A549 (cell line): Measurements from ENCODE around the gene CREB1. TPM values are rescaled to one million over a fixed set of nuclear protein-coding genes. Genes with fewer than 3 reads are reported as not detected.

Experiments used
- ATAC-seq, 2 experiments: fragments of 200-7000 bp in 1 of 2; fragments of >200 bp in 1 of 2; cut with Nextera tagmentation in 1 of 2; cut with Tn5 transposase in 1 of 2; 3 replicates each; pipeline versions ENCODE4 v1.8.0 to v1.9.1; 2018 to 2020; ENCODE audit warnings: mild to moderate bottlenecking in 1 of 2, moderate library complexity in 1 of 2
- CTCF ChIA-PET: fragments of 300-600 bp; sonication (Branson Sonifier 250); formaldehyde crosslinking; extraction: SDS; loops from one replicate; lab custom pipeline; 2021; ENCODE audit warnings: antibody characterized with exemption, inconsistent platforms; lab: Yijun Ruan, JAX
- POLR2A ChIA-PET: fragments of 350-600 bp; formaldehyde crosslinking; extraction: SDS; loops from one replicate; lab custom pipeline; 2021; ENCODE audit warnings: antibody characterized with exemption, inconsistent platforms; lab: Yijun Ruan, JAX
- DNase-seq, 2 experiments: peaks; one replicate each; pipeline versions ENCODE4 v3.0.0 to v3.0.0-alpha.2; 2011 to 2016; ENCODE audit warnings: low read depth in 1 of 2, low spot score in 1 of 2
- FAIRE-seq: peaks from 2 replicates; lab custom pipeline; 2011; peaks lifted over from hg19 to GRCh38; lab: Jason Lieb, UNC
- H3K27ac ChIP-seq, 2 experiments: fragments of >200 bp; sonication (Bioruptor Twin); formaldehyde crosslinking; 3 replicates each; pipeline ENCODE4 v1.5.1; 2016 to 2017
- H3K4me1 ChIP-seq: fragments of >200 bp; sonication (Bioruptor Twin); formaldehyde crosslinking; 3 replicates; pipeline ENCODE4 v1.6.1; 2016
- H3K4me2 ChIP-seq: fragments of >200 bp; sonication (Bioruptor Twin); formaldehyde crosslinking; 3 replicates; pipeline ENCODE4 v1.6.1; 2016
- H3K4me3 ChIP-seq: fragments of >200 bp; sonication (Bioruptor Twin); formaldehyde crosslinking; 3 replicates; pipeline ENCODE4 v1.5.1; 2016
- H3K9me3 ChIP-seq: fragments of >200 bp; sonication (Bioruptor Twin); formaldehyde crosslinking; 3 replicates; pipeline ENCODE4 v1.6.1; 2016
- ATOH8 ChIP-seq: fragments of 250-450 bp; sonication (Bioruptor Pico); IDR thresholded peaks from 2 replicates; pipeline ENCODE4 v1.5.0; 2020; ENCODE audit warnings: low read depth, mild to moderate bottlenecking, moderate library complexity
- BCL3 ChIP-seq: fragments of >200 bp; sonication (Bioruptor Twin); formaldehyde crosslinking; IDR thresholded peaks from 3 replicates; pipeline ENCODE4 v1.6.1; 2016
- CBX2 ChIP-seq: fragments of 200-600 bp; sonication (generic); IDR thresholded peaks from 2 replicates; pipeline ENCODE4 v1.6.1; 2016; ENCODE audit warnings: low read depth, mild to moderate bottlenecking, borderline replicate concordance
- CEBPB ChIP-seq, 2 experiments: fragments of >200 bp in 1 of 2; sonication (Bioruptor Twin) in 1 of 2; formaldehyde crosslinking in 1 of 2; IDR thresholded peaks; 2 replicates each; pipeline ENCODE4 v1.6.1; 2012 to 2016
- CTCF ChIP-seq: fragments of >200 bp; sonication (Bioruptor Twin); formaldehyde crosslinking; IDR thresholded peaks from 3 replicates; pipeline ENCODE4 v1.5.1; 2016
- E2F6 ChIP-seq: IDR thresholded peaks from 2 replicates; pipeline ENCODE4 v1.6.1; 2012; ENCODE audit warnings: low read depth, borderline replicate concordance
- EHMT2 ChIP-seq: fragments of 200-600 bp; sonication (generic); IDR thresholded peaks from 2 replicates; pipeline ENCODE4 v1.6.1; 2016; ENCODE audit warnings: antibody characterized with exemption, low read depth, mild to moderate bottlenecking, moderate library complexity
- ESRRA ChIP-seq: fragments of 150-350 bp; IDR thresholded peaks from 2 replicates; pipeline ENCODE4 v1.6.1; 2014; ENCODE audit warnings: mild to moderate bottlenecking, low read length, borderline replicate concordance
- GATA3 ChIP-seq: IDR thresholded peaks from 2 replicates; pipeline ENCODE4 v1.6.1; 2012; ENCODE audit warnings: borderline replicate concordance
- HMGXB4 ChIP-seq: fragments of 250-450 bp; sonication (Bioruptor Pico); IDR thresholded peaks from 2 replicates; pipeline ENCODE4 v1.5.0; 2021; ENCODE audit warnings: mild to moderate bottlenecking, moderate library complexity, borderline replicate concordance
- HOXA7 ChIP-seq: fragments of 250-450 bp; sonication (Bioruptor Pico); IDR thresholded peaks from 2 replicates; pipeline ENCODE4 v1.5.0; 2020; ENCODE audit warnings: mild to moderate bottlenecking, moderate library complexity
- JUN ChIP-seq, 2 experiments: fragments of >200 bp; sonication (Bioruptor Twin); formaldehyde crosslinking; IDR thresholded peaks; 2 replicates in 1 of 2; 3 replicates in 1 of 2; pipeline ENCODE4 v1.6.1; 2016 to 2017
- MAFK ChIP-seq: fragments of 450-650 bp; IDR thresholded peaks from 2 replicates; pipeline ENCODE4 v1.6.1; 2014; ENCODE audit not compliant: partially characterized antibody
- MAX ChIP-seq: IDR thresholded peaks from 2 replicates; pipeline ENCODE4 v1.6.1; 2012
- NFE2L2 ChIP-seq: fragments of 150-350 bp; conservative IDR thresholded peaks from 2 replicates; pipeline ENCODE4 v1.6.1; 2014; ENCODE audit warnings: low read length
- NPAS2 ChIP-seq: fragments of 250-450 bp; sonication (Bioruptor Pico); IDR thresholded peaks from 2 replicates; pipeline ENCODE4 v1.8.0; 2022; ENCODE audit warnings: mild to moderate bottlenecking, moderate library complexity, borderline replicate concordance
- PHF8 ChIP-seq: fragments of 200-600 bp; sonication (generic); IDR thresholded peaks from 2 replicates; pipeline ENCODE4 v1.6.1; 2016; ENCODE audit warnings: low read depth, mild to moderate bottlenecking, antibody characterized with exemption, moderate library complexity, borderline replicate concordance
- POLR2A ChIP-seq: IDR thresholded peaks from 2 replicates; pipeline ENCODE4 v1.6.1; 2012; ENCODE audit warnings: mild to moderate bottlenecking, low read length
- POLR2AphosphoS2 ChIP-seq: conservative IDR thresholded peaks from 2 replicates; pipeline ENCODE4 v1.6.1; 2012; ENCODE audit warnings: low read length, improper control_type of control experiment, inconsistent platforms
- RARB ChIP-seq: fragments of 250-450 bp; sonication (Bioruptor Pico); IDR thresholded peaks from 2 replicates; pipeline ENCODE4 v1.8.0; 2021; ENCODE audit warnings: mild to moderate bottlenecking, moderate library complexity
- RNF2 ChIP-seq: fragments of 200-600 bp; sonication (generic); IDR thresholded peaks from 2 replicates; pipeline ENCODE4 v1.6.1; 2016; ENCODE audit warnings: low read depth, mild to moderate bottlenecking, antibody characterized with exemption, moderate library complexity, borderline replicate concordance
- SREBF2 ChIP-seq: fragments of 450-650 bp; IDR thresholded peaks from 2 replicates; pipeline ENCODE4 v1.6.1; 2014; ENCODE audit warnings: mild to moderate bottlenecking, moderate library complexity
- TFCP2L1 ChIP-seq: fragments of 250-450 bp; sonication (Bioruptor Pico); IDR thresholded peaks from 2 replicates; pipeline ENCODE4 v1.5.0; 2021; ENCODE audit warnings: mild to moderate bottlenecking
- TP53 ChIP-seq: fragments of 250-450 bp; sonication (Bioruptor Pico); IDR thresholded peaks from 2 replicates; pipeline ENCODE4 v1.5.0; 2021; ENCODE audit warnings: mild to moderate bottlenecking, moderate library complexity
- ZFP36 ChIP-seq: fragments of 450-650 bp; IDR thresholded peaks from 2 replicates; pipeline ENCODE4 v1.6.1; 2014; ENCODE audit warnings: borderline replicate concordance; ENCODE audit not compliant: partially characterized antibody
- WGBS: methylation state at CpG from one replicate; pipeline ENCODE4 v1.1.6; 2017; ENCODE audit errors: missing lambda C conversion rate; 5-methylcytosine and 5-hydroxymethylcytosine counted together
- polyA plus RNA-seq, 4 experiments: library from polyadenylated mRNA; depleted of rRNA in 3 of 4; stranded (reverse); fragments of >200 nt; fragmentation: RNase III in 1 of 4; extraction: RNeasy Plus Mini Kit Qiagen cat#74134 plus additional on column Dnase treatment in 1 of 4; gene quantifications; 2 replicates in 3 of 4; 3 replicates in 1 of 4; pipeline ENCODE4 v1.2.3, GENCODE V29; 2011 to 2017

Gene CREB1
- polyA plus RNA-seq, 2 of the 4 experiments (the other 2 are of a cell fraction) = 14.3 to 42.5 TPM

GRCh38 chr2:207624185-207625013 lies 94.6 kb downstream of the CREB1 start:
- peaks cover 11% of the 10 kb centered on the region for H3K4me1 ChIP-seq
- TF ChIP-seq RNF2 = 0 out of 2 replicates have a peak, but pooled peaks have one; percentile 33
- TF ChIP-seq MAX = peak; percentile 55
- no peak for TF ChIP-seq CEBPB (IDR thresholded peaks at IDR 0.05)
- peak; percentile 50; the same call in 1 of the 2 replicates for TF ChIP-seq POLR2A
- TF ChIP-seq E2F6 = 0 out of 2 replicates have a peak, but pooled peaks have one; percentile 19
- H3K4me2 ChIP-seq = peak overlapping the region; percentile 84
- H3K4me3 ChIP-seq = peak overlapping the region; percentile 82
- DNase-seq = peak; percentile 41 to 54
- no peak for FAIRE-seq
- ChIA-PET CTCF (interaction anchor here (0.6 to 8.7 kb wide), 18 partner anchors 9 to 824 kb away, joined by 3 to 110 read pairs (median 8); partner anchors contain the start of gene CCNYL1), POLR2A (interaction anchor here (1.0 to 4.3 kb wide), 11 partner anchors 8 to 458 kb away, joined by 5 to 49 read pairs (median 7); partner anchors contain the start of genes CCNYL1, CREB1, KLF7 and PLEKHM3)
- no peaks in the 10 kb centered on the region for H3K9me3 ChIP-seq
- H3K27ac ChIP-seq = peak overlapping the region; percentile 98 to 99
- WGBS = 4% methylated on average over 31 of the region's 47 CpGs
- peak; percentile 54 to 61 for ATAC-seq

- no peak for FAIRE-seq
- TF ChIP-seq NFE2L2 (no peak), POLR2AphosphoS2 (no peak), HOXA7 (no peak), CTCF (peak; percentile 43; the same call in 2 of the 3 replicates), TFCP2L1 (CRISPR knock-in tag) (peak; percentile 45; the same call in 1 of the 2 replicates), NPAS2 (CRISPR knock-in tag) (no peak), CEBPB (IDR thresholded peaks at IDR 0.05) (peak in 1 of 2 experiments; percentile 20; a peak in 1 of 4 replicates), HMGXB4 (CRISPR knock-in tag) (no peak; the same call in 1 of the 2 replicates), RARB (CRISPR knock-in tag) (no peak), JUN (IDR thresholded peaks at IDR 0.05) (peak; percentile 9 to 87), MAFK (no peak), ATOH8 (CRISPR knock-in tag) (0 out of 2 replicates have a peak, but pooled peaks have one; percentile 0), CBX2 (no peak), SREBF2 (no peak), PHF8 (peak; percentile 35), ESRRA (no peak), BCL3 (peak; percentile 95), EHMT2 (no peak), GATA3 (peak; percentile 51; the same call in 1 of the 2 replicates), TP53 (CRISPR knock-in tag) (no peak), ZFP36 (no peak)
Measured at GRCh38 chr2:207625014-207625907, 95.5 kb downstream of the CREB1 start, which contains the start of gene METTL21A. Gene METTL21A, minus strand, starts transcription at chr2:207625394. Its CDS starts 1,019 bp downstream, at chr2:207624375.

More at GRCh38 chr2:207625014-207625907, 95.5 kb downstream of the CREB1 start, which contains the start of gene METTL21A:
- ATAC-seq = peak; percentile 77 to 80
- peak within 1 kb of the TSS; percentile 84 for H3K4me2 ChIP-seq
- peak; percentile 92 to 93 for DNase-seq
- ChIA-PET CTCF (interaction anchor here (0.6 to 8.7 kb wide), 42 partner anchors 8 to 843 kb away, joined by 3 to 110 read pairs (median 5); partner anchors contain the start of gene CCNYL1), POLR2A (interaction anchor here (0.9 to 4.3 kb wide), 14 partner anchors 8 to 459 kb away, joined by 3 to 49 read pairs (median 6); partner anchors contain the start of genes CCNYL1, CREB1, KLF7 and PLEKHM3)
- H3K4me3 ChIP-seq = peak within 1 kb of the TSS; percentile 82
- under 1% methylated on average over 35 of the region's 92 CpGs for WGBS
- H3K27ac ChIP-seq = peak within 1 kb of the TSS; percentile 98 to 99
- H3K9me3 ChIP-seq = no peaks in the 10 kb centered on the region
- peaks cover 13% of the 10 kb centered on the region for H3K4me1 ChIP-seq
